ENCODE data around the gene S100A7.
"Not testable (repeated sequence)": the region's sequence is repeated elsewhere in the genome, so short reads cannot be mapped to it uniquely, and the experiment has no call there.

S100A7 gene

GRCh38 chr1:153431002-153431401 lies 29.4 kb downstream of the S100A7 start:
- no peak for DNase-seq (ENCODE audit: low read depth in 2 of 2)

DNA sequence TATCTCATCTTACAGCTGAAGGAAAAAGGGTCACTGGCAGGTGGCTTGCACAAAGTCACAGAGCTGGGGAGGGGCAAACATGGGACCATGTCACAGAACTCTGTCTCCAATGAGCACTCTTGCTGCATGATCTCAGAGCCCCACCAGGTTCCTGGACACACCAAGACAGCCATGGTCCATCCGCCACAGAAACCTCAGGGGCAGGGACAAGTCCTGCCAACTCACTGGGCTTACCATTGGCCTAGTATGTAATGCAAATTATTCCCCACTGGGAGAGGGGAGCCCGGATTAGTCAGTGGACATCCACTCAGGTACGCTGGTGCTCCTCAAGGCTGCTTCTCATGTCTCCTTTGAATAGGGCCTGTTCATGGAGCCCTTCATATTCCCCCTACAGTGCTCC lies 29.9 kb downstream of the S100A7 start:
- no peak for DNase-seq (ENCODE audit: low read depth in 2 of 2)

DNA sequence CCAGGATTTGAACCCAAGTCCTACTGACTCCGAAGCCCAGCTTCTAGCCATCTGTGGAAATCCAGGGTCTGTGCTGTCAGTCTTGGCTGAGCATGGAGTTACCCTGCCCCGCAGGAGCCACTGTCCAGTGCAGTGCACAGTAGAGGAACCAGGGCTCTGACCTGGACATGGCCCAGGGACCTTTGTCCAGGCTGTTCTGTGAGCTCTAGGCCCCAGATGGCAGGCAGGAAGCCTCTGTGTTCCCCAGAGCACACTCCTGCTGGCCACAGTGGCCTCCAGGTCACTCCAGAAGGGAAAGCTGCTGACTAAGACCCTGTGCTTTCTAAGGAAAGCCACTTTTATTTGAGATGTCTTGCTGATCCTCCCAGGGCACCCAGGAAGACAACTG lies 30.3 kb downstream of the S100A7 start:
- DNase-seq (ENCODE audit: low read depth in 2 of 2) = no peak

GRCh38 chr1:153429266-153430165 lies 30.9 kb downstream of the S100A7 start:
- no peak for DNase-seq (ENCODE audit: low read depth in 2 of 2)

DNA sequence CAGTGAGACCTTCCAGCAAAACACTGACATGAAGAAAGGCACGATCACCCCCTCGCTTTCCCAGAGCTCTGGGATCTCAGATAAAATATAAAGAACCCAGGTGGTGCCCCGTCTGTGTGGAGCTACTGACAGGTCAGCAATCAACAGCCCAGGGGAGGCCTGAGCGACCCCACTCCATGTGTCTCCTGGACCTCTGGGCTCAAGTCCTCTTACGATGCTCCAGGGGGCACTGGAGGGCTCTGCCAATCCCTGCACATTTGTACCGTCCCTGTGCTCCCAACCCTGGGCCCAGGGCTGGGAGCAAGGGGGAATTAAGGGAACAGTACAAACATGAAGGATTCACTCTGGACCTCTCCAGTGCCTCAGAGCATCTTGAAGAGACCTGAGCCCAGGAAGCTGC lies 31.7 kb downstream of the S100A7 start:
- no peak for DNase-seq (ENCODE audit: low read depth in 2 of 2)

DNA sequence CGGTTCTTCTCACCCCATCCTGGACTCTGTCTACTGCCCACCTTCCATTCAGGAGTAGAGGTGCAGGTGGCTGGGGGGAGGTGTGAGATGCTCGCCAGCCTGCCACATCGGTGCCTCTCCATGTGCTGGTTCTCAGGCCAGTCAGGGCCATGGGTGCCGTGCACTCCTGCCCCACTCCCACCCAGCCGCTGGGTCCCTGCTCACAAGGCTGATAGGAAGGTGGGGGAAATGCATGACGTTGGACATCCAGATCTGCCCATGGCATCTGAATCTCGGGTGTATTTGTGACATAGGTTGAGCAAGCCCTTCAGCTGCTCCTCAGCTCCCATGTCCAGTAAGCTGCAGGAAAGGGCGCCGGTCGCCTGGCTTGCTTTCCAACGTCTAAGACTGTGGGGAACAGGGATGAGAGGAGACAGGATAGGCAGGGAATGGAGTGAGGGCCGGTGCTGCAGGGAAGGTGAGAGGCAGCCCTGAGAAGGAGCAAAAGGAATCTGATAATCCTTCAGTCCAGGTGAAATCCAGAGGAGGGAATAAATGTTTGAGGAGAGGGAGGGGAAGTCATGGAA lies 32.3 kb downstream of the S100A7 start:
- no peak for DNase-seq (ENCODE audit: low read depth in 2 of 2)

DNA sequence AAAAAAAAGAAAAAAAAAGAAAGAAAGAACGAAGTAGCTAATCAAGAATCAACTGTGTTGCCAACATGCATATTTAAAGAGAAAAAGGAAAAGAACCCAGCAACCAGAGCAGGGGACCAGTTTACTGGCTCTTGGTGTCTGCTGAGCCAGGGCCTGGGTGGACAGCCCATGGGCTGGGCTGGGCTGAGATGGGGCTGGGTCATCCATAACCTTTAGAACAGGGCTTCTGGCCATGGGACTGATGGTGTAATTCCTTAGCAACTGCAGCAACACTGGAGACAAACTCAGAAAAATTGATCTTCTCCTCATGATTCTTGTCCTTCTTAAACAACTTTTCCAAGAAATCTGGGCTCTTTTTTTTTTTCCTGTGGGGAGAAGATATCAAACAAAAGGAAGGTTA lies 33.6 kb downstream of the S100A7 start:
- DNase-seq (ENCODE audit: low read depth in 2 of 2) = no peak

DNA sequence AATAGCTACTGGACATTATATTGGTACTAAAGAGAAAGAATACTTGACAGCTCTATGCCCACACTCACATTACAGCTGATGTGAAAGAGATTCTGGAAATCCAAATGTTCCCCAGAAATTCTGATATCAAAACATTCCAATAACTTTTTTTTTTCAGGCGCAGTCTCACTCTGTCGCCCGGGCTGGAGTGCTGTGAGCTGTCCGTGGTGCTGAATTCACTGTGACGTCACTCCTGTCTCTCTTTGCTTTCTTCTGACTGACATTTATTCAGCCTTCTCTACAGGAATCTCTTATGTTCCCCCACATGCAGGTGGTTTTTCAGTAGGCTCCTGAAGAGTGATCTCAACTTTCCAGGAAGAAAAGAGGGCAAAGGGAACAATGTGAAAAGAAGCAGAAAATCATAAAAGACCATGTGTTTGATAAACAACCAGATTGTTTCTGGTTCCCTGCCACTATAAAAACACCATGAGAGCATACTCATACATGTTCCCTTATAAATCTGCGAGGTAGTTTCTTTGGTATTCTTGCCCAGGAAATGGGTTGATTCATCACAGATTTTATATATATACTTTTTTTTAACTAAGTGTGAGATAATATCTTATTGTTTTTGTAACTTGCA lies 37.9 kb downstream of the S100A7 start:
- peak; percentile 10 to 18 for DNase-seq (ENCODE audit: low read depth in 2 of 2)

DNA sequence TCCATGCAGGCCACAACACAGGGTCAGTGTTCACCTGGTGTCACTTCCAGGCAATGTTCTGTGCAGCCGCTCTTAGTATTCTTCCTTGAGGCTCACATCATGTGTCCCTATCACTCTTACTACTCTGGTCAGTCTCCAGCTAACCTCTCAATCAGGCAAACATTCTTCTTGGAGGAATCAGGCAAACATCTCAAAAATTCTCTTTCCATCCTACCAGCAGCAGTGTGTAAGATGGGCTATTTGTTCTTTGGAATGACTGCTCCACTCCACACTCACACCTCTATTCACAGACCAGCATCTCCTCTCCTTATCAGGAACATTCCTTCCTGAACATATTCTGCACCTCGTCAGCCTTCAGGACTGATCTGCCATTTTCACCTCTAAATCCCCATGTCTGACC lies 40.1 kb downstream of the S100A7 start:
- DNase-seq (ENCODE audit: low read depth in 2 of 2) = no peak

GRCh38 chr1:153419436-153419793 lies 41.0 kb downstream of the S100A7 start:
- not testable (repeated sequence) for DNase-seq (ENCODE audit: low read depth in 2 of 2)

DNA sequence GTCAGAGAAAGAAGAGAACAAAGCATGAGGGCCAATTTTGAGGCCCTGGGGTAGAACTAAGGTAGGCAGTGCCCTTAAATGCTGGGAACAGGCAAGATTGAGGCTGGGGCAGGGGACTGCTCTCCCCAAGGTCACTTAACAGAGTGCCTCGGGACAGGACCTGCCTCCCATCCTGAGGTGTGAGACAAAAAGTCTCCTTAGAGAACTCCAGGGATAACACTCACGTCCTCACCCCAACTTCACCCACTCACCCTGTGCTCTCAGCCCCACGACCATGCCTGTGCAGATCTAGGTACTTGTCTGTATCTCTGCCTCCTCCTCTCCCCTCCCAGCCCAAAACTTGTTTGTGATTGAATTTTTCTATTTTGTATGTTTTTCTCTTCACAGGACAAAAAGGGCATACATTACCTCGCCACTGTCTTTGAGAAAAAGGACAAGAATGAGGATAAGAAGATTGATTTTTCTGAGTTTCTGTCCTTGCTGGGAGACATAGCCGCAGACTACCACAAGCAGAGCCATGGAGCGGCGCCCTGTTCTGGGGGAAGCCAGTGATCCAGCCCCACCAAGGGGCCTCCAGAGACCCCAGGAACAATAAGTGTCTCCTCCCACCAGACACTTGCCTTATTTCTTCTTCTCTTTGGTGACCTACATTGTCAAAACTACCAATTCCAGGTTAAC lies 41.6 kb downstream of the S100A7 start:
- DNase-seq (ENCODE audit: low read depth in 2 of 2) = not testable (repeated sequence)

DNA sequence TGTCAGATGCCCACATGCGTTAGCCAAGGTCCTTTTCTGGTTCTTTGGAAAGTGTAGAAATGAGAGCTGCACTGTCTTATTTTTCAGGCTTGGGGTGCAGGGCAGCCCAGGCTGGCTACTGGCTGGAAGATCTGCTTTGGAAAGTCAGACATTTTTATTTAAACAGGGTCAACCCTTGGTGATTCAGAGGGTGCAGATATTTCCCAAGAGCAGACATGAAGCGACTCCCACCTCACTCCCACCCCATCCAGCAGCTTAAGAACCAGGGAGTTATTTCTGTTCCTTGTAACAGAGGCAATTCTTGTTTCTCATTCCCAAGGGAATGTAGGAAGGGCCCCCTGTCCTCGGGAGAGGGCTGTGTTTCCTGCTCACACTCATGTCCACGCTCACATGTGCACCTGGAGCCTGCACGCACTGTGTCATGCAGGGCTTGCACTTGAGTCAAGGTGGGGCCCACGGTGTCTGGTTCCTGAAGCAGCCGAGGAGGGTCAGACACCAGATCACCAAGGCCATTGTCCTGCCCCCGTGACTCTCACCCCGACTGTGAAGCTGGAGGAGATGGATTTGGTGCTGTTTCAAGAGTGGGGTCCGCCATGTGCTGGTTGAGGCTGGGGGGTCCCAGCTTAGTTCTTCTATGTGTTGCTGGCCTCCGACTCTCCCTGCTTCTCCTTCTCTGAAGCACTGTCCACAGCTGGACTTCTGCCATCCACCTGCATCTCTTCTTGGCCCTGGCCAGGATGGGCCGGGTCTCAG lies 43.1 kb downstream of the S100A7 start:
- no peak for DNase-seq (ENCODE audit: low read depth in 2 of 2)

GRCh38 chr1:153415850-153416570 lies 44.4 kb downstream of the S100A7 start, which contains the start of gene S100A7A:
Gene S100A7A (plus strand): TSS chr1:153416520. CDS start chr1:153418083, 1,563 bp downstream.
- DNase-seq (ENCODE audit: low read depth in 2 of 2) = no peak

DNA sequence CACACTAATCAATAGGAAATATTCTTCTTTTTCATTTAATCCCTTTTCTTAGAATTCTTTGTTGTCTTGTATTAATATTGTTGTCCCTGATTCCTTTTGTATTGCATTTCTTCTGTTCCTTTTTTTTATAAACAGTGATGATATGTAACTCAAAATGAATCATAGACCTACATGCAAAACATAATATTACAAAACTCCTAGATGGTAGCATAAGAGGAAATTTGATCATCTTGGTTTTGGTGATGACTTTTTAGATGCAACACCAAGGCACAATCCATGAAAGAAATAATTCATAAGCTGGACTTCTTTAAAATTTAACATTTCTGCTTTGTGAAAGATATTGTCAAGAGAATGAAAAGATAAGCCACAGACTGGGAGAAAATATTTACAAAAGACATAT lies 46.5 kb downstream of the S100A7 start:
- DNase-seq (ENCODE audit: low read depth in 2 of 2) = not testable (repeated sequence)

All from stimulated activated CD8-positive, alpha-beta memory T cell treated with anti-CD3 and anti-CD28 coated beads, Interleukin-15, amount 100 ng/mL, for 48 hours (primary cell).